ENCODE data around the gene ENTREP3.
"Not testable (repeated sequence)": the region's sequence is repeated elsewhere in the genome, so short reads cannot be mapped to it uniquely, and the experiment has no call there.

The ENTREP3 gene

DNA sequence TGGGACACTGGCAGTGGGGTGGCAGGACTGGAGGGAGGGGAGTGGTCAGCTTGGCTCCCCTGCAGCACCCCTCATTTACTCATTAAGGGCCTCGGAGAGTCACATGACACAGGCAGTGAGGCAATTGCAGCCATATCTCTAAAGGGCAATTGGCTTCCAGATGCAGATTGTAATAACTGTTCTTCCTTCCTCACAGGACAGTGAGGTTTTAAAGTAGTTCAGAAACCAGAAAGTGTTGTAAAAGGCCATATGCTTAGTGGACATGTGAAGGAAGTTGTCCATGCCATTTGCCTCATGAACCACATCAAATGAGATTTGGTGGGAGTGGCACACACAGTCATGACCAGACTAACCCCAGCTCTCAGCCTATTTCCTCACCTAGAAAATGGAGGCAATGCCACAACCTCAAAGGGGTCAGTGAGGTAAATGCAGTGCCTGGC is 35.7 kb downstream of the ENTREP3 start:
- no peak for DNase-seq

GRCh38 chr1:155218854-155219591 is 36.3 kb downstream of the ENTREP3 start:
- DNase-seq = no peak

DNA sequence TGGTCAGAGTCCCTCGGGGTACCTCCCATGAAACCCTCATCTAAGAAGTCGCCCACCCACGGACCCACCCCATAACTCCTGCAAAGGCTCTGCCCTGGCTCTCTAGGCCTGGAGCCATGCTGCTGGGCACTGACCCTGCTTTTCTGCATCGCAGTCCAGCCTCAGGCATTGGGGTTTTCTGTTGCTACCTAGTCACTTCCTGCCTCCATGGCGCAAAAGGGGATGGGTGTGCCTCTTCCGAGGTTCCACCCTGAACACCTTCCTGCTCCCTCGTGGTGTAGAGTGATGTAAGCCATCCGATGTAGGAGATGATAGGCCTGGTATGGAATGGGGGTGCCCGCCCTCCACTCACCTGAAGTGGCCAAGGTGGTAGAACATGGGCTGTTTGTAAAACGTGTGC is 40.6 kb downstream of the ENTREP3 start:
- not testable (repeated sequence) for DNase-seq

DNA sequence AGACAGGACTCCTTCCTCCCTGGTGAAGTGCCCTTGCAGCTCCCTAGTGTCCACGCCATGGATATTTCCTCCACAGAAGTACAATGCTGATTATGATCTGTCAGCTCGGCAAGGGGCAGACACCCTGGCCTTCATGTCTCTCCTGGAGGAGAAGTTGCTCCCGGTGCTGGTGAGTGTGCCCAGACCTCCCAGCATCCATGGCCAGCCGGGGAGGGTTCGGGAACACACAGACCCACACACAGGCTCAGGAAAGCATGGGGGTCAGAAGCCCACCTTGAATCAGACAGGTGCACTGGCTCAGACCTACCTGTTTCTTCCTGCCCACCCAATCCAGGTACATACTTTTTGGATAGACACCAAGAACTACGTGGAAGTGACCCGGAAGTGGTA is 43.2 kb downstream of the ENTREP3 start:
- DNase-seq = not testable (repeated sequence)

- DNase-seq = not testable (repeated sequence)
These were observed 43.8 kb downstream of the ENTREP3 start for GRCh38 chr1:155211381-155212050.

- DNase-seq = no peak
These were observed 44.8 kb downstream of the ENTREP3 start for GRCh38 chr1:155210314-155211104.

GRCh38 chr1:155209312-155209721 is 46.0 kb downstream of the ENTREP3 start:
- no peak for DNase-seq

GRCh38 chr1:155208541-155209311 is 46.6 kb downstream of the ENTREP3 start, which contains the start of gene MTX1:
Gene MTX1, plus strand, starts transcription at chr1:155208695. Its CDS starts 110 bp downstream, at chr1:155208805.
- peak; percentile 89 for DNase-seq

DNA sequence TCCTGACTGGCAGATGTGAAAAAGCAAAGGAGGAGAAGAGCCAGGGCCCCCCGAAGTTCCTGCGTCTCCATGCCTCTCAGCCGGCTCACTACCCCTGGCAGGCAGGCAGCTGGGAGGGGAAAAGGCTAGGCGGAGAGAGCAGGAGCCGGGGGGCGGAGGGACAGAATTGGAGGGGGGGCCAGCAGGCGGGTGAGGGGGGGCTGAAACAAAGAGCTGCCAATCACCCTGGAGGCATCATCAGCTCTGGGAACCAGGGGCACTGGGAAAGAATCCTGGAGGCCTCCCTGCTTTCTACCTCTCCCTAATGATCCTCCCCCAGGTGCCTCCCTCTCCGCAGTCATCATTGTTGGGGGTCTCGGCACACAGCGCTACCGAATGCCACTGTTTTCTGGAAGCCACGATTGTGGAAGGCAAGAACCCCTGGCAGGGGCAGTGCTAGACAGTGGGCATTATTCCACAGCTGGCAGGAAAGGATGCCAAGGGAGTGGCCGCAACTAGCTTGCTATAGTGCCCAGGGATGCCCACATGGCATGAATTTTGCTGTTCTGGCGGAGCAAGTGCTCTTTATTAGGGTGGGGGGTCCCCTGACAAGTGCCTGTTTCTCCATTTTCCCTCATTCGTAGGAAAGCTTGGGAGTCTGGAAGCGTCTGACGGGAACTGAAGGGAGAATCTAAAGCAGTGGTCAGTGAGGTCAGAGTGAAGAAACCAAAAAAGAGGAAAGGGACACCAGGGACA is 47.3 kb downstream of the ENTREP3 start, which contains the start of gene THBS3:
TSS of gene THBS3 (minus strand) at position 92 of the 735 bp plus-strand sequence. CDS start at position 71, 21 bp downstream.
- no peak for DNase-seq

DNA sequence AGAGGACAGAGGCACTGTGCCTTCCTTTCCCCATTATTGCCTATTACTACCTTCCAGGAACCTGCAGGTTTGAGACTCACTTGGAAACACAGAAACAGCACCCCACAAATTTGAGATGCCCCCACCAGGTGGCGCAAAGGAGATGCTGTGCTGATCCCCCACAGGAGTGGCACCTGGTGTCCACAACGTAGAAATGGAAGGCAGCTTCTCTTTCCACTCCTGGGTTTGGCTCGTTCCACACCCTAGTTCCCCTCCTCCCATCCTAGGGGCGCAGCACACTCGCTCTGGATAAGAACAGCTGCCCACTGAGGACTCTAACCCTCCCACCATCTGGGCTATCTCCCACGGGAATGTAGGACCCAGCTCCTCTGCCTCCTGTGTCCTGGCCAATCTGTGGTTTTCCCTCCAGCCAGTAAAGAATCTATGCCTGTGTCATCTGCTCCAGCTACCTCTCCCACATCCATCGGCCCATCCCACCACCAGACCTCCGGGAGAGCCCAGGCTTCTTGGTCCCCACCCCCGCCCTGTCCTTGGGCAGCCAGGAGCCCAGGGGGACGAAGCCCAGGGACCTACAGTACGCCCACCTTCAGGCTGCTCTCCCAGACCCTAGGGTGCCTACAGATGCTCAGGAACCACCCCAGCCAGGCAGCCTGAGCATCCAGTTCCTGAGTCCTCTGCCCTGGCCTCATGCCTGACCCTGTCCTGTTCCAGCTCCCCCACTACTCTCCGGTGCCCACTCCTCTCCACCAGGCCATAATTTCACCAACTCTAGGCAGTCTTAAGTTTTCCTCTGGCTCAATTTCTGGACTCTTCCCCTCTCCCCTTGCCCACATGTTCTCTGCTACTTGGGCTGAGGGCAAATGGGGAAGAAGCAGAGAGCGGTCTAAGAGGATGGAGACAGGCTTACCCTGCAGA is 48.1 kb downstream of the ENTREP3 start:
- DNase-seq = peak; percentile 95

- DNase-seq = no peak
These were observed 49.2 kb downstream of the ENTREP3 start for GRCh38 chr1:155205969-155206593.

DNA sequence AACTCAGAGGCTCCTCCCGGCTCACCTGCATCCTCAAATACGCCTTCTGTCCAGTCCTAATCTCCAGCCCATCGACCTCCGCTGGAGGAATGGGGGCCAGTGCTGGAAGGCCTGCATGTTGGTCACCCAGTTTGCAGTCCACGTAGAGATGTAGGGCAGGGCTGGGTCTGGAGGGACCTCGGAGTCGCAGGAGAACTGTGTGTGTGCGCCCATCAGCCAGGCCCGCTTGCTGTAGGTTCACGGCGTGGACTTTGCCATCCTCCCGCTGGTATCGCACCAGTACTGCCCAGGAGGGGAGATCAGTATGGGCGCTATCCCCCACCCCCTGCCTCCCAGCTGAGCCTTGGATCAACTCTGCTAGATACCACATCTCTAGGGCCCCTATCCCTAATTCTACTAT is 50.2 kb downstream of the ENTREP3 start:
- no peak for DNase-seq

DNA sequence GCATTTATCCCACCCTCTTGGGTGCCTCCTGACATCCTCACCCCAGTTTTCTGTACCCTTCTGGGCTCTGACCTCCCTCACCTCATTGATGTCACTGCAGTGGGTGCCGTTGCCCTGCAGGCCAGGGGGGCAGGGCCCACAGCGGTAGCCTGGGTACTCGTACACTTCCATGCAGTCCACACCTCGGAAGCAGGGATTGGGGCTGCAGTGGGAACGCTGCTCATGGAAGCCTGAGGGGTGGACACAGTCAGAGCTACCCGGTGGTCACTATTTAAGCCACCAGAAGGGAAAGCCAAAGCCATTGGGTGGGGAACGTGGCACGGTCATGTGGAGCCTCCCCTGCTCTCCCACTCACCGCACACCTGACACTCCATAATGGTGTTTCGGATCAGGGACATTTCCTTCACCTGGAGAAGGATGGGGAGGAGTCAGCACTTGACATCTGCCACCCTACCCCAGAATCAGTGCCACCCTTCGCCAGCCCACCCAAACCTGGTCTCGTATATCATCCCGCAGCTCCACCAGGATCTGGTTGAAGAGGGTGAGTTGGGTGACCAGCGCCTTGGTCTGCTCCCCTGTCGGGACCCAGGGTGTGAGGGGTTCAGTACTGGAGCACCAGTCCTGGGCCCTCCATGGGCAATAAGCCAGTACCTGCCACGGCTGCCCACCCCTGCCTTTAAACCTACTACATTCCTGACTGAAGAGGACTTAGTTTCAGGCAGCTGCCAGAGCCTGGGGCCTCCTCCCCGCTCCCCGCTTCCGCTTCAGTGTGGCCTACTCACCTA is 52.4 kb downstream of the ENTREP3 start:
- no peak for DNase-seq

DNA sequence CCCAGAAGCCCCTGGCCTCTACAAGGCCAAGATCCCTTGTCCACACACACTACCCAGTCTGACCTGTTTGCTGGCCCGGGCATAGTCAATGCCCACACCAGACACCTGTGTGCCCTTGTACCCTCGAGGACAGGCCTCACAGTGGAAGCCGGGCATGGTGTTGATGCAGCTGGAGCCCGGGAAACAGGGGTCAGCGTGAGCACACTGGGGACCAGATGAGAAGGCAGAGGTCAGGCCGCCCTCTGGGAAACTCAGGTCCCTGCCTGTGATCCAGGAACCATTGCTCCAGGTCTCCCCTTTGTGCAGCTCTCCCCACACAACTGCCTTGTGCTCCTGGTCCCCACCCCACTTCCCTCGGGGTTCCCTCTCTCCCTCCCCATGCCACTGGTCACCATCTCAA is 53.1 kb downstream of the ENTREP3 start:
- DNase-seq = no peak

DNA sequence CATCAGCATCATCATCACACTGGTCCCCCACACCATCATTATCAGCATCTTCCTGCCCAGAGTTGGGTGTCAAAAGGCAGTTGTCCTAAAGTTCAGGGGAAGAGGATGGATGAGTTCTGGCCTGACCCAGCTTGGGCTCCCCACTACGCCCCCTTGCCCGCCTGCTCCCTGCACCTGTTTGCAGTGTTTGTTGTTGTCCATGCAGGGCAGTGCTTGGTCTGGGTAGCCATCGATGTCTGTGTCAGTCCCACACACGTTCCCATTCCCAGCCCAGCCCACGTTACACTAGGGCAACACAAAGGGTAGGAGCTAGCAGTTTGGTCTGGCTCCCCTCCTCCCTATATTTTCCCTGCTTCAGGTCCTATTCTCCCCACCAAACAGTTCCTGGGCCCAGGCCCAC is 54.4 kb downstream of the ENTREP3 start:
- no peak for DNase-seq

GRCh38 chr1:155199792-155200191 is 55.5 kb downstream of the ENTREP3 start:
- DNase-seq = no peak

DNA sequence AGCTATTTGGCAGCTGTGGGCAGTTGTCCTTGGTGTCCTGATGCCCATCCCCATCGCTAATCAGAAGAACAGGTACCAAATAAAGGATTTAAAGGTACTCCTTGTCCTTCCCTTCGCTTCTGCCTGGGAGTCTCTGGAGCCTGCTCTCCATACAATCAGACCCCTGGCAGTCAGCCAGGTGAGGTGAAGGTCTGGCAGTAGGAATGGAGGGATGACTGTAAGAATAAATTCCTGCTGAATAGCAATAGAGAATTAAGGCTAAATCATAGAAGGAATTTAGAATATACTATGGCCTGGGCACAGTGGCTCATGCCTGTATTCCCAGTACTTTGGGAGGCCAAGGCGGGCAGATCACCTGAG is 56.8 kb downstream of the ENTREP3 start:
- DNase-seq = no peak

DNA sequence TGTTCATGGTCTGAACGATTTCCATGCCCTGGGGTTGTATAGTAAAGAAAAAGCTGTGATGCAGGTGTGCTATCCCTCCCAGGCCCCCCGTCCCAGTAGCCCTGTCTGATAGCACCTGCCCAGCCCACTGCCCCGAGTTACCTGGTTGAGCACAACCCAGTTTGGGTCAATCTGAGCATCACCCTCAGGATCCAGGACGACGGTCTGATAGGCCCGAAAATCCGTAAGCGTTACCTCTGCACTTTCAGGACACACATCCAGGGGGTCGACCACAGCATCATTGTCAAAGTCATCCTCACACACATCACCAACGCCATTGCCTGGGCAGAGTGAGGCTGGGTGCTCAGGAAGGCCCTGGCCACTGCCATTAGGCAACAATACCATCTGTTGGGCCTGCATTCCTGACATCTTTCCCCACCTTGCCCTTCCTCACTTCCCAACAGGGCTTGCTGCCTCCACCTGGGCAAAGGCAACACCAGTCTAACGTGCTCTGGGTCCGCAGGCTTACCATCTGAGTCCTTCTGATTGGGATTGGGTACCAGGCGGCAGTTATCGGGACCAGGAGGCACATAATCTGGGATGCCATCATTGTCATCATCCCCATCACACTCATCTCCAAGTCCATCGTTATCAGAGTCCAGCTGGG is 57.3 kb downstream of the ENTREP3 start:
- no peak for DNase-seq

All from activated T-cell treated with anti-CD3 and anti-CD28 coated beads, Interleukin-2, amount 50 U/mL, for 1 hour (primary cell).